VCaP (cell line): ENCODE data around the gene AMOTL2.

Experiments
- H3K27ac ChIP-seq: fragments of 450-650 bp; 2 replicates; pipeline ENCODE4 v1.5.1; 2017
- CTCF ChIP-seq: fragments of 450-650 bp; conservative IDR thresholded peaks from 2 replicates; pipeline ENCODE4 v1.5.1; 2017; ENCODE audit warnings: mild to moderate bottlenecking, moderate library complexity

Gene AMOTL2

GRCh38 chr3:134359121-134360010, 14.9 kb downstream of the AMOTL2 start:
- H3K27ac ChIP-seq: no peak overlapping the region
- TF ChIP-seq CTCF: no peak

GRCh38 chr3:134357914-134358811, 16.1 kb downstream of the AMOTL2 start:
- TF ChIP-seq CTCF: peak; percentile 60; the same call in 1 of the 2 replicates
- no peak overlapping the region for H3K27ac ChIP-seq

GRCh38 chr3:134357261-134357913, 16.9 kb downstream of the AMOTL2 start:
- H3K27ac ChIP-seq: no peak overlapping the region
- TF ChIP-seq CTCF: no peak

GRCh38 chr3:134356411-134357040, 17.7 kb downstream of the AMOTL2 start:
- no peak overlapping the region for H3K27ac ChIP-seq

GRCh38 chr3:134355416-134355815, 18.8 kb downstream of the AMOTL2 start:
- TF ChIP-seq CTCF: no peak
- H3K27ac ChIP-seq: no peak overlapping the region

More at GRCh38 chr3:134356411-134357040, 17.7 kb downstream of the AMOTL2 start:
- TF ChIP-seq CTCF: no peak

GRCh38 chr3:134354612-134355251, 19.5 kb downstream of the AMOTL2 start:
- no peak overlapping the region for H3K27ac ChIP-seq
- no peak for TF ChIP-seq CTCF
